Measurements from ENCODE around the gene GINS3.

DNA sequence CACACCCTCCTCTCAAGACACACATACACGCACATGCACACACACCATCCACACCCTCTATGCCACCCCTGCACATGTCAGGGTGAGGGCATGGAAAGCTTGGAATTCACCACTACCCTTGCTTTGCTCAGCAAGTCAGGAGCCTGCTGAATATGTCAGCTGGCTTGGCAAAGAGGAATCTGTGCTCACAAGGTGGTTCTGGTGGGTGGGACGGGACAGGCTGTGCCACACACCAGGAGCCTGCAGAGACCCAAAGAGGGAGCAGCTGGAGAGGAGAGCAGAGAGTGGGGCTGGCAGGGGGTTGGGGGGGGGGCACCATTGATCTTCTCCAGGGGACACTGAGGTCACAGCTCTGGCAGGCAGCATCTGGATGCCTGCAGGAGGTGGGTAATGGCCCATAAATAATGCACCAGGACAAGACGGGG, 59.0 kb downstream of the GINS3 start:
- TF ChIP-seq TCF7L2 (IDR thresholded peaks at IDR 0.05; ENCODE audit: low read depth, low read length) (no peak), POLR2AphosphoS5 (IDR thresholded peaks at IDR 0.05; ENCODE audit: low read depth, low read length) (no peak), SIN3A (IDR thresholded peaks at IDR 0.05; ENCODE audit: borderline replicate concordance, insufficient read depth, low read depth, low read length) (no peak)
- TF ChIP-seq, protein P1, sequence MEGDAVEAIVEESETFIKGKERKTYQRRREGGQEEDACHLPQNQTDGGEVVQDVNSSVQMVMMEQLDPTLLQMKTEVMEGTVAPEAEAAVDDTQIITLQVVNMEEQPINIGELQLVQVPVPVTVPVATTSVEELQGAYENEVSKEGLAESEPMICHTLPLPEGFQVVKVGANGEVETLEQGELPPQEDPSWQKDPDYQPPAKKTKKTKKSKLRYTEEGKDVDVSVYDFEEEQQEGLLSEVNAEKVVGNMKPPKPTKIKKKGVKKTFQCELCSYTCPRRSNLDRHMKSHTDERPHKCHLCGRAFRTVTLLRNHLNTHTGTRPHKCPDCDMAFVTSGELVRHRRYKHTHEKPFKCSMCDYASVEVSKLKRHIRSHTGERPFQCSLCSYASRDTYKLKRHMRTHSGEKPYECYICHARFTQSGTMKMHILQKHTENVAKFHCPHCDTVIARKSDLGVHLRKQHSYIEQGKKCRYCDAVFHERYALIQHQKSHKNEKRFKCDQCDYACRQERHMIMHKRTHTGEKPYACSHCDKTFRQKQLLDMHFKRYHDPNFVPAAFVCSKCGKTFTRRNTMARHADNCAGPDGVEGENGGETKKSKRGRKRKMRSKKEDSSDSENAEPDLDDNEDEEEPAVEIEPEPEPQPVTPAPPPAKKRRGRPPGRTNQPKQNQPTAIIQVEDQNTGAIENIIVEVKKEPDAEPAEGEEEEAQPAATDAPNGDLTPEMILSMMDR (IDR thresholded peaks at IDR 0.05), result no peak
- TF ChIP-seq, protein P2, sequence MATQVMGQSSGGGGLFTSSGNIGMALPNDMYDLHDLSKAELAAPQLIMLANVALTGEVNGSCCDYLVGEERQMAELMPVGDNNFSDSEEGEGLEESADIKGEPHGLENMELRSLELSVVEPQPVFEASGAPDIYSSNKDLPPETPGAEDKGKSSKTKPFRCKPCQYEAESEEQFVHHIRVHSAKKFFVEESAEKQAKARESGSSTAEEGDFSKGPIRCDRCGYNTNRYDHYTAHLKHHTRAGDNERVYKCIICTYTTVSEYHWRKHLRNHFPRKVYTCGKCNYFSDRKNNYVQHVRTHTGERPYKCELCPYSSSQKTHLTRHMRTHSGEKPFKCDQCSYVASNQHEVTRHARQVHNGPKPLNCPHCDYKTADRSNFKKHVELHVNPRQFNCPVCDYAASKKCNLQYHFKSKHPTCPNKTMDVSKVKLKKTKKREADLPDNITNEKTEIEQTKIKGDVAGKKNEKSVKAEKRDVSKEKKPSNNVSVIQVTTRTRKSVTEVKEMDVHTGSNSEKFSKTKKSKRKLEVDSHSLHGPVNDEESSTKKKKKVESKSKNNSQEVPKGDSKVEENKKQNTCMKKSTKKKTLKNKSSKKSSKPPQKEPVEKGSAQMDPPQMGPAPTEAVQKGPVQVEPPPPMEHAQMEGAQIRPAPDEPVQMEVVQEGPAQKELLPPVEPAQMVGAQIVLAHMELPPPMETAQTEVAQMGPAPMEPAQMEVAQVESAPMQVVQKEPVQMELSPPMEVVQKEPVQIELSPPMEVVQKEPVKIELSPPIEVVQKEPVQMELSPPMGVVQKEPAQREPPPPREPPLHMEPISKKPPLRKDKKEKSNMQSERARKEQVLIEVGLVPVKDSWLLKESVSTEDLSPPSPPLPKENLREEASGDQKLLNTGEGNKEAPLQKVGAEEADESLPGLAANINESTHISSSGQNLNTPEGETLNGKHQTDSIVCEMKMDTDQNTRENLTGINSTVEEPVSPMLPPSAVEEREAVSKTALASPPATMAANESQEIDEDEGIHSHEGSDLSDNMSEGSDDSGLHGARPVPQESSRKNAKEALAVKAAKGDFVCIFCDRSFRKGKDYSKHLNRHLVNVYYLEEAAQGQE (IDR thresholded peaks at IDR 0.05; ENCODE audit: insufficient read depth in 1 of 2, low read depth in 2 of 2, low read length in 1 of 2), result no peak
